ENCODE measurements around the gene ZNF683.

DNA sequence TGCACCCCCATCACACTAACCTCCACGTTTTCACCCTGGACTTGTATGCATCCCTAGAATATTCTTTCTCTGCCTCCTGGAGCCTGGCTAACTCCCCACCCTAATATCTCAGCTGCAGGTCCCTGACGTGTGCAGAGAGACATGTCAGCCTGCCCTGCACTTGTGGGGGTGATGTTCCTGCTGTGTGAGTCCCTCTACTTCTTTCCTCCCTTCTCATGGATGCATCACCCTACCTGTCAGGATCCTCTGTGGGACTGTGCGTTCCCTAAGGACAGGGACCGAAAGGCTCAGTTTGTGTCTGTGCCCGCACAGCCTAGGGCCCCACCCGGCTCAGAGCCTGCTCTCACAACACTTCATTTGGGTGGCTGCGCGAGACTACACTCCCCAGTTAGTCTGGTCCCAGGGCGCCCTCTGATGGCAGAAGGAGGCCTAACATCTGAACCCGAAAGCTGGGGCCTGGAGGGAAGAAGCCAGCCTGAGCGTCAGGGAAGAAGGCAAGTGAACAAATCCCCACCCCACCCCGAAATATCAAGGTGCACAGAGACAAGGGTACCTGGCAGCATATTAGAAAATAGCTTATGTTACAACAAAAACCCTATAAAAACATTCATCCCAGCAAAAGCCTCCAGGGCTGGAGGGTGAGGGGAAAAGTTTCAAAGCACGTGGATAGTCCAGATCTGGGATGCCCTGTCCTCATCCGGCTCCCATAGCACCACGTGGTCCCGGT lies 51.1 kb downstream of the ZNF683 start:
- no peak for TF ChIP-seq BRCA1 (IDR thresholded peaks at IDR 0.05; ENCODE audit: low read depth, low read length)
- TF ChIP-seq EZH2 (IDR thresholded peaks at IDR 0.05; ENCODE audit: borderline replicate concordance, control insufficient read depth, low read depth, low read length): no peak
- peak; percentile 80 for TF ChIP-seq YY1 (IDR thresholded peaks at IDR 0.05; ENCODE audit: low read depth, low read length)
- TF ChIP-seq, protein P1, sequence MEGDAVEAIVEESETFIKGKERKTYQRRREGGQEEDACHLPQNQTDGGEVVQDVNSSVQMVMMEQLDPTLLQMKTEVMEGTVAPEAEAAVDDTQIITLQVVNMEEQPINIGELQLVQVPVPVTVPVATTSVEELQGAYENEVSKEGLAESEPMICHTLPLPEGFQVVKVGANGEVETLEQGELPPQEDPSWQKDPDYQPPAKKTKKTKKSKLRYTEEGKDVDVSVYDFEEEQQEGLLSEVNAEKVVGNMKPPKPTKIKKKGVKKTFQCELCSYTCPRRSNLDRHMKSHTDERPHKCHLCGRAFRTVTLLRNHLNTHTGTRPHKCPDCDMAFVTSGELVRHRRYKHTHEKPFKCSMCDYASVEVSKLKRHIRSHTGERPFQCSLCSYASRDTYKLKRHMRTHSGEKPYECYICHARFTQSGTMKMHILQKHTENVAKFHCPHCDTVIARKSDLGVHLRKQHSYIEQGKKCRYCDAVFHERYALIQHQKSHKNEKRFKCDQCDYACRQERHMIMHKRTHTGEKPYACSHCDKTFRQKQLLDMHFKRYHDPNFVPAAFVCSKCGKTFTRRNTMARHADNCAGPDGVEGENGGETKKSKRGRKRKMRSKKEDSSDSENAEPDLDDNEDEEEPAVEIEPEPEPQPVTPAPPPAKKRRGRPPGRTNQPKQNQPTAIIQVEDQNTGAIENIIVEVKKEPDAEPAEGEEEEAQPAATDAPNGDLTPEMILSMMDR (IDR thresholded peaks at IDR 0.05 in 2 of 3, conservative IDR thresholded peaks at IDR 0.05 in 1 of 3; ENCODE audit: control insufficient read depth in 2 of 3, extremely low read depth in 1 of 3, insufficient read depth in 1 of 3, low read depth in 3 of 3, low read length in 3 of 3): peak; percentile 94 to 98 (median 94)
- TF ChIP-seq, protein P2, sequence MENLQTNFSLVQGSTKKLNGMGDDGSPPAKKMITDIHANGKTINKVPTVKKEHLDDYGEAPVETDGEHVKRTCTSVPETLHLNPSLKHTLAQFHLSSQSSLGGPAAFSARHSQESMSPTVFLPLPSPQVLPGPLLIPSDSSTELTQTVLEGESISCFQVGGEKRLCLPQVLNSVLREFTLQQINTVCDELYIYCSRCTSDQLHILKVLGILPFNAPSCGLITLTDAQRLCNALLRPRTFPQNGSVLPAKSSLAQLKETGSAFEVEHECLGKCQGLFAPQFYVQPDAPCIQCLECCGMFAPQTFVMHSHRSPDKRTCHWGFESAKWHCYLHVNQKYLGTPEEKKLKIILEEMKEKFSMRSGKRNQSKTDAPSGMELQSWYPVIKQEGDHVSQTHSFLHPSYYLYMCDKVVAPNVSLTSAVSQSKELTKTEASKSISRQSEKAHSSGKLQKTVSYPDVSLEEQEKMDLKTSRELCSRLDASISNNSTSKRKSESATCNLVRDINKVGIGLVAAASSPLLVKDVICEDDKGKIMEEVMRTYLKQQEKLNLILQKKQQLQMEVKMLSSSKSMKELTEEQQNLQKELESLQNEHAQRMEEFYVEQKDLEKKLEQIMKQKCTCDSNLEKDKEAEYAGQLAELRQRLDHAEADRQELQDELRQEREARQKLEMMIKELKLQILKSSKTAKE (IDR thresholded peaks at IDR 0.05; ENCODE audit: low read depth, poor library complexity, severe bottlenecking): peak; percentile 55
- TF ChIP-seq, protein P3, sequence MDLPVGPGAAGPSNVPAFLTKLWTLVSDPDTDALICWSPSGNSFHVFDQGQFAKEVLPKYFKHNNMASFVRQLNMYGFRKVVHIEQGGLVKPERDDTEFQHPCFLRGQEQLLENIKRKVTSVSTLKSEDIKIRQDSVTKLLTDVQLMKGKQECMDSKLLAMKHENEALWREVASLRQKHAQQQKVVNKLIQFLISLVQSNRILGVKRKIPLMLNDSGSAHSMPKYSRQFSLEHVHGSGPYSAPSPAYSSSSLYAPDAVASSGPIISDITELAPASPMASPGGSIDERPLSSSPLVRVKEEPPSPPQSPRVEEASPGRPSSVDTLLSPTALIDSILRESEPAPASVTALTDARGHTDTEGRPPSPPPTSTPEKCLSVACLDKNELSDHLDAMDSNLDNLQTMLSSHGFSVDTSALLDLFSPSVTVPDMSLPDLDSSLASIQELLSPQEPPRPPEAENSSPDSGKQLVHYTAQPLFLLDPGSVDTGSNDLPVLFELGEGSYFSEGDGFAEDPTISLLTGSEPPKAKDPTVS (IDR thresholded peaks at IDR 0.05; ENCODE audit: low read depth, low read length): no peak
- peak; percentile 50 for TF ChIP-seq RELA (IDR thresholded peaks at IDR 0.05; ENCODE audit: borderline replicate concordance, partially characterized antibody)
- TF ChIP-seq ESRRA (IDR thresholded peaks at IDR 0.05; ENCODE audit: low read length): no peak
- TF ChIP-seq, protein P4, sequence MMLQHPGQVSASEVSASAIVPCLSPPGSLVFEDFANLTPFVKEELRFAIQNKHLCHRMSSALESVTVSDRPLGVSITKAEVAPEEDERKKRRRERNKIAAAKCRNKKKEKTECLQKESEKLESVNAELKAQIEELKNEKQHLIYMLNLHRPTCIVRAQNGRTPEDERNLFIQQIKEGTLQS (IDR thresholded peaks at IDR 0.05; ENCODE audit: borderline replicate concordance, extremely low read depth, low read depth, low read length): no peak
